CD4-positive, alpha-beta T cell treated with Interleukin-4 for 4 hours (primary cell): ENCODE data around the gene ATF3.
"Not testable (repeated sequence)": the region's sequence is repeated elsewhere in the genome, so short reads cannot be mapped to it uniquely, and the experiment has no call there.

Source experiments
- DNase-seq: peaks from one replicate; pipeline ENCODE4 v3.0.0-alpha.2; 2020

ATF3 gene

GRCh38 chr1:212629450-212630157, 21.0 kb downstream of the ATF3 start:
- DNase-seq, result no peak

- DNase-seq, result peak; percentile 65
Measured at GRCh38 chr1:212630158-212630900, 21.8 kb downstream of the ATF3 start.

- no peak for DNase-seq
Measured at GRCh38 chr1:212633161-212633560, 24.6 kb downstream of the ATF3 start.

GRCh38 chr1:212634252-212634651, 25.7 kb downstream of the ATF3 start:
- DNase-seq, result no peak

- peak; percentile 16 for DNase-seq
Measured at GRCh38 chr1:212635141-212635631, 26.6 kb downstream of the ATF3 start.

GRCh38 chr1:212637902-212638301, 29.3 kb downstream of the ATF3 start:
- no peak for DNase-seq

- DNase-seq, result no peak
Measured at GRCh38 chr1:212638492-212639151, 30.1 kb downstream of the ATF3 start.

GRCh38 chr1:212639524-212639923, 31.0 kb downstream of the ATF3 start:
- DNase-seq, result not testable (repeated sequence)

- DNase-seq, result no peak
Measured at GRCh38 chr1:212640223-212640878, 31.8 kb downstream of the ATF3 start.

GRCh38 chr1:212641956-212642355, 33.4 kb downstream of the ATF3 start:
- DNase-seq, result no peak

- no peak for DNase-seq
Measured at GRCh38 chr1:212643877-212644276, 35.3 kb downstream of the ATF3 start.

GRCh38 chr1:212644866-212645545, 36.4 kb downstream of the ATF3 start:
- DNase-seq, result no peak

GRCh38 chr1:212645546-212646543, 37.3 kb downstream of the ATF3 start:
- no peak for DNase-seq

GRCh38 chr1:212646588-212646987, 38.0 kb downstream of the ATF3 start:
- no peak for DNase-seq

- no peak for DNase-seq
Measured at GRCh38 chr1:212647004-212647403, 38.4 kb downstream of the ATF3 start.

GRCh38 chr1:212648431-212648830, 39.9 kb downstream of the ATF3 start:
- no peak for DNase-seq

GRCh38 chr1:212649020-212649419, 40.5 kb downstream of the ATF3 start:
- no peak for DNase-seq

- DNase-seq, result no peak
Measured at GRCh38 chr1:212650228-212650627, 41.7 kb downstream of the ATF3 start.

- DNase-seq, result no peak
Measured at GRCh38 chr1:212651521-212651920, 43.0 kb downstream of the ATF3 start.

- DNase-seq, result no peak
Measured at GRCh38 chr1:212651977-212652376, 43.4 kb downstream of the ATF3 start.

- no peak for DNase-seq
Measured at GRCh38 chr1:212652609-212653008, 44.0 kb downstream of the ATF3 start.
